ENCODE results near the gene RPTOR. TPM values are rescaled to one million over a fixed set of nuclear protein-coding genes. Genes with fewer than 3 reads are reported as not detected.

The RPTOR gene
- total RNA-seq, 3 donors from 2014 or later = 21.4 to 27.5 (median 23.6) TPM

GRCh38 chr17:80862978-80863377 lies 318.3 kb downstream of the RPTOR start:
- no peak for TF ChIP-seq CTCF (IDR thresholded peaks at IDR 0.05)
- no peak for TF ChIP-seq POLR2A (IDR thresholded peaks at IDR 0.05)
- Histone ChIP-seq H3K27me3 (no peaks in the 10 kb centered on the region), H3K27ac (no peak overlapping the region), H3K36me3 (no peaks in the 10 kb centered on the region), H3K9me3 (no peaks in the 10 kb centered on the region), H3K4me3 (no peak overlapping the region), H3K4me1 (no peaks in the 10 kb centered on the region)
- intact Hi-C loops (cut with DNase I; ENCODE audit: low total_unique reads) = no loop called here
- no peak for DNase-seq (ENCODE audit: low spot score in 2 of 2)

- no peak for TF ChIP-seq POLR2AphosphoS5 (IDR thresholded peaks at IDR 0.05)
- TF ChIP-seq POLR2A (IDR thresholded peaks at IDR 0.05) = no peak
- no peak for TF ChIP-seq CTCF (IDR thresholded peaks at IDR 0.05)
- H3K9me3 ChIP-seq = no peaks in the 10 kb centered on the region
- H3K4me3 ChIP-seq = no peak overlapping the region
- H3K4me1 ChIP-seq = no peaks in the 10 kb centered on the region
- no peaks in the 10 kb centered on the region for H3K36me3 ChIP-seq
- H3K27ac ChIP-seq = no peak overlapping the region
- DNase-seq (ENCODE audit: low spot score in 2 of 2) = no peak
- intact Hi-C loops (cut with DNase I; ENCODE audit: low total_unique reads) = no loop called here
- H3K27me3 ChIP-seq = no peaks in the 10 kb centered on the region
These were observed 319.0 kb downstream of the RPTOR start for GRCh38 chr17:80863626-80864025.

GRCh38 chr17:80864751-80865150 lies 320.1 kb downstream of the RPTOR start:
- intact Hi-C loops (cut with DNase I; ENCODE audit: low total_unique reads) = no loop called here
- no peaks in the 10 kb centered on the region for H3K4me1 ChIP-seq
- no peak overlapping the region for H3K27ac ChIP-seq
- H3K4me3 ChIP-seq = no peak overlapping the region
- H3K27me3 ChIP-seq = no peaks in the 10 kb centered on the region
- H3K9me3 ChIP-seq = no peaks in the 10 kb centered on the region
- no peak for TF ChIP-seq POLR2AphosphoS5 (IDR thresholded peaks at IDR 0.05)
- TF ChIP-seq POLR2A (IDR thresholded peaks at IDR 0.05) = no peak
- no peak for TF ChIP-seq CTCF (IDR thresholded peaks at IDR 0.05)
- no peak for DNase-seq (ENCODE audit: low spot score in 2 of 2)
- no peaks in the 10 kb centered on the region for H3K36me3 ChIP-seq

- no peaks in the 10 kb centered on the region for H3K27me3 ChIP-seq
- no peaks in the 10 kb centered on the region for H3K9me3 ChIP-seq
- no peaks in the 10 kb centered on the region for H3K36me3 ChIP-seq
- intact Hi-C loops (cut with DNase I; ENCODE audit: low total_unique reads) = no loop called here
- H3K4me1 ChIP-seq = no peaks in the 10 kb centered on the region
- no peak overlapping the region for H3K27ac ChIP-seq
- peak; percentile 60 to 65 (median 62) for TF ChIP-seq CTCF (IDR thresholded peaks at IDR 0.05)
- no peak for TF ChIP-seq POLR2AphosphoS5 (IDR thresholded peaks at IDR 0.05)
- TF ChIP-seq POLR2A (IDR thresholded peaks at IDR 0.05) = no peak
- peak; percentile 45 to 66 for DNase-seq (ENCODE audit: low spot score in 2 of 2)
- H3K4me3 ChIP-seq = no peak overlapping the region
These were observed 321.6 kb downstream of the RPTOR start for GRCh38 chr17:80866050-80866793.

GRCh38 chr17:80868022-80868609 lies 323.5 kb downstream of the RPTOR start:
- Histone ChIP-seq H3K36me3 (no peaks in the 10 kb centered on the region), H3K4me3 (no peak overlapping the region), H3K27ac (no peak overlapping the region), H3K27me3 (no peaks in the 10 kb centered on the region), H3K9me3 (no peaks in the 10 kb centered on the region), H3K4me1 (no peaks in the 10 kb centered on the region)
- TF ChIP-seq POLR2A (IDR thresholded peaks at IDR 0.05) (no peak), CTCF (IDR thresholded peaks at IDR 0.05) (no peak), POLR2AphosphoS5 (IDR thresholded peaks at IDR 0.05) (no peak)
- intact Hi-C loops (cut with DNase I; ENCODE audit: low total_unique reads) = no loop called here
- no peak for DNase-seq (ENCODE audit: low spot score in 2 of 2)
